Caco-2 (cell line): ENCODE results near the gene NPAS3. TPM values are rescaled to one million over a fixed set of nuclear protein-coding genes. Genes with fewer than 3 reads are reported as not detected.

Experiments used
- BruUV-seq: library from RNA; stranded (reverse); fragments of 400-500 nt; replicated peaks from 2 replicates; lab custom pipeline; 2021; lab: Mats Ljungman, UMichigan
- CTCF ChIA-PET: fragments of 300-600 bp; sonication (Branson Sonifier 250); formaldehyde crosslinking; loops from one replicate; lab custom pipeline; 2022; ENCODE audit warnings: antibody characterized with exemption; lab: Charles Lee
- POLR2A ChIA-PET: fragments of 300-600 bp; sonication (Branson Sonifier 250); formaldehyde crosslinking; loops from one replicate; lab custom pipeline; 2022; ENCODE audit warnings: antibody characterized with exemption; lab: Charles Lee
- DNase-seq, 2 experiments: peaks; one replicate each; pipeline versions ENCODE4 v3.0.0 to v3.0.0-alpha.2; 2020 to 2022
- H3K27me3 ChIP-seq: replicated peaks from 2 replicates; pipeline ENCODE4 v1.6.0; 2011; ENCODE audit warnings: low read length; ENCODE audit not compliant: control insufficient read depth, insufficient read depth
- H3K36me3 ChIP-seq: 2 replicates; pipeline ENCODE4 v1.5.1; 2011; ENCODE audit warnings: low read length; ENCODE audit not compliant: control insufficient read depth, insufficient read depth
- H3K4me1 ChIP-seq: fragments of 250-450 bp; sonication (Bioruptor Pico); 2 replicates; pipeline ENCODE4 v1.5.1; 2020; ENCODE audit warnings: mild to moderate bottlenecking
- H3K4me3 ChIP-seq: 2 replicates; pipeline ENCODE4 v1.5.1; 2011; ENCODE audit warnings: low read depth, mild to moderate bottlenecking, control low read depth, low read length
- H3K9me3 ChIP-seq: fragments of 250-450 bp; sonication (Bioruptor Pico); 2 replicates; pipeline ENCODE4 v1.5.1; 2020; ENCODE audit warnings: mild to moderate bottlenecking, moderate library complexity
- H3K27ac Mint-ChIP-seq: one replicate; pipeline ENCODE4 v1.8.0; 2022; ENCODE audit warnings: mixed read lengths; ENCODE audit not compliant: unreplicated experiment
- H3K27me3 Mint-ChIP-seq: one replicate; pipeline ENCODE4 v1.8.0; 2022; ENCODE audit warnings: mixed read lengths; ENCODE audit not compliant: insufficient read depth, unreplicated experiment
- H3K36me3 Mint-ChIP-seq: one replicate; pipeline ENCODE4 v1.8.0; 2022; ENCODE audit warnings: mild to moderate bottlenecking, mixed read lengths; ENCODE audit not compliant: insufficient read depth, unreplicated experiment
- H3K4me1 Mint-ChIP-seq: one replicate; pipeline ENCODE4 v1.8.0; 2022; ENCODE audit warnings: low read depth, mixed read lengths; ENCODE audit not compliant: unreplicated experiment
- H3K4me3 Mint-ChIP-seq: one replicate; pipeline ENCODE4 v1.8.0; 2022; ENCODE audit warnings: mild to moderate bottlenecking, moderate library complexity, mixed read lengths; ENCODE audit not compliant: unreplicated experiment
- H3K9me3 Mint-ChIP-seq: one replicate; pipeline ENCODE4 v1.8.0; 2022; ENCODE audit warnings: mixed read lengths; ENCODE audit not compliant: unreplicated experiment
- CTCF ChIP-seq, 2 experiments: fragments of 200-600 bp in 1 of 2; IDR thresholded peaks; 1 replicate in 1 of 2; 2 replicates in 1 of 2; pipeline versions ENCODE4 v1.5.1 to v1.8.0; 2011 to 2022; ENCODE audit warnings: antibody characterized with exemption in 1 of 2, control low read depth in 1 of 2, inconsistent platforms in 1 of 2, low read depth in 1 of 2, low read length in 1 of 2, mild to moderate bottlenecking in 1 of 2, moderate library complexity in 1 of 2; ENCODE audit not compliant: insufficient read depth in 1 of 2, severe bottlenecking in 1 of 2, unreplicated experiment in 1 of 2
- intact Hi-C: fragments of 100-400 bp; cut with micrococcal nuclease; formaldehyde crosslinking; loops from one replicate; pipeline ENCODE4 v1.10.0; 2022; ENCODE audit not compliant: unreplicated experiment
- total RNA-seq: library from RNA; stranded (reverse); gene quantifications from 2 replicates; pipeline ENCODE4 v1.2.3, GENCODE V29; 2022

The NPAS3 gene
- total RNA-seq, 1 experiment from 2014 or later: not detected

DNA sequence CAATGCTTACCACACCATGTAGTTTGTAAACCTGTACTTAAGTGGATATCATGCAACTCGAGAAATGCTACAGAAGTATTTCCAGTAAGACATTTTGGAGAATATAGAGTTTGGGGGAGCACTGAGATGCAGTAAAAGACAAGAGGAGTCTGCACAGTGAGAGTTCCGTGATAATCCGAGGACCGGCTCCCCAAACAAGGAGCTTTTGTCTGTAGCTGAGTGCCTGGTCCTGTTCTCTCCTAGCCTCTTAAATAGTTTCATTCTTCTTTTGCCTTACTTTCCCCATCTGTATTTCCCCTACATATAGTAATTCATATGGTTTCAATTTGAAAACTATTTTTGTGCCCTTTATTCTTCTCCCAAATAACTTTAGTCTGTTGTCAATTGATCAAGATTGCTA, 648.1 kb downstream of the NPAS3 start:
- no peak for TF ChIP-seq CTCF (IDR thresholded peaks at IDR 0.05; ENCODE audit: insufficient read depth in 1 of 2, low read depth in 1 of 2, low read length in 1 of 2, severe bottlenecking in 1 of 2, unreplicated experiment in 1 of 2)
- H3K27me3 Mint-ChIP-seq: peaks cover 8% of the 10 kb centered on the region
- no peak overlapping the region for H3K4me3 Mint-ChIP-seq
- ChIA-PET CTCF (no interaction called here), POLR2A (no interaction called here)
- H3K27ac Mint-ChIP-seq: no peak overlapping the region
- H3K4me1 Mint-ChIP-seq: no peaks in the 10 kb centered on the region
- intact Hi-C loops: no loop called here
- Histone ChIP-seq H3K9me3 (no peaks in the 10 kb centered on the region), H3K36me3 (no peaks in the 10 kb centered on the region), H3K4me1 (no peaks in the 10 kb centered on the region), H3K27me3 (no peaks in the 10 kb centered on the region; the same call in 1 of the 2 replicates), H3K4me3 (no peak overlapping the region)
- no TSS peak for BruUV-seq
- H3K36me3 Mint-ChIP-seq: no peaks in the 10 kb centered on the region
- no peak for DNase-seq
- H3K9me3 Mint-ChIP-seq: no peaks in the 10 kb centered on the region

- POLR2A ChIA-PET: no interaction called here
These were observed 649.1 kb downstream of the NPAS3 start for GRCh38 chr14:33587791-33588190.

DNA sequence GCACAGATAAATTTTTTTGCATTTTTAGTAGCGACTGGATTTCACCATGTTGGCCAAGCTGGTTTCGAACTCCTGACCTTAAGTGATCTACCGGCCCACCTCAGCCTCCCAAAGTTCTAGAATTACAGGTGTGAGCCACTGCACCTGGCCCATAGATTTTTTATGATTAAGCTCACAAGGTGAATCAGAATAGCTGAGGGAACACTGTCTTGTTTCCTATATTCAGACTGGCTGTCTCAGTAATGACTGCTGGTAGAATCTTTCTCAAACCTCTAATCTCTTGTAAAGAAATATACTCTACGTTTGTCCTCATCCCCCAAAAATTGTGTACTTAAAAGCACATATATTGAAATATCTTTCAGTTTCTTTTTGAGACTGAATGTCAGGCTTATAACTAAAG, 650.1 kb downstream of the NPAS3 start:
- H3K9me3 Mint-ChIP-seq: no peaks in the 10 kb centered on the region
- H3K36me3 Mint-ChIP-seq: no peaks in the 10 kb centered on the region
- no TSS peak for BruUV-seq
- ChIA-PET POLR2A (no interaction called here), CTCF (no interaction called here)
- Histone ChIP-seq H3K4me1 (no peaks in the 10 kb centered on the region), H3K9me3 (no peaks in the 10 kb centered on the region), H3K4me3 (no peak overlapping the region), H3K36me3 (no peaks in the 10 kb centered on the region), H3K27me3 (no peaks in the 10 kb centered on the region; the same call in 1 of the 2 replicates)
- H3K27me3 Mint-ChIP-seq: peaks cover 11% of the 10 kb centered on the region
- no peaks in the 10 kb centered on the region for H3K4me1 Mint-ChIP-seq
- H3K27ac Mint-ChIP-seq: no peak overlapping the region
- DNase-seq: no peak
- TF ChIP-seq CTCF (IDR thresholded peaks at IDR 0.05; ENCODE audit: insufficient read depth in 1 of 2, low read depth in 1 of 2, low read length in 1 of 2, severe bottlenecking in 1 of 2, unreplicated experiment in 1 of 2): no peak
- intact Hi-C loops: no loop called here
- no peak overlapping the region for H3K4me3 Mint-ChIP-seq

More at GRCh38 chr14:33587791-33588190, 649.1 kb downstream of the NPAS3 start:
- CTCF ChIA-PET: no interaction called here
- Histone ChIP-seq H3K9me3 (no peaks in the 10 kb centered on the region), H3K36me3 (no peaks in the 10 kb centered on the region), H3K4me3 (no peak overlapping the region), H3K4me1 (no peaks in the 10 kb centered on the region), H3K27me3 (no peaks in the 10 kb centered on the region; the same call in 1 of the 2 replicates)
- intact Hi-C loops: no loop called here
- H3K36me3 Mint-ChIP-seq: no peaks in the 10 kb centered on the region
- H3K9me3 Mint-ChIP-seq: no peaks in the 10 kb centered on the region
- no peak for TF ChIP-seq CTCF (IDR thresholded peaks at IDR 0.05; ENCODE audit: insufficient read depth in 1 of 2, low read depth in 1 of 2, low read length in 1 of 2, severe bottlenecking in 1 of 2, unreplicated experiment in 1 of 2)
- H3K27me3 Mint-ChIP-seq: peaks cover 11% of the 10 kb centered on the region
- no peak overlapping the region for H3K27ac Mint-ChIP-seq
- H3K4me3 Mint-ChIP-seq: no peak overlapping the region
- BruUV-seq: no TSS peak
- DNase-seq: no peak
- no peaks in the 10 kb centered on the region for H3K4me1 Mint-ChIP-seq
